Lung (tissue), 12 donors: ENCODE results near the gene PKN2. TPM values are rescaled to one million over a fixed set of nuclear protein-coding genes. Genes with fewer than 3 reads are reported as not detected.

ENCODE experiments used
- ATAC-seq: fragments of 200-7000 bp; cut with Tn5 transposase; one replicate; pipeline ENCODE4 v1.9.1; 2020; ENCODE audit warnings: moderate number of reproducible peaks; ENCODE audit not compliant: insufficient read depth, low FRiP score
- DNase-seq, 3 donors: peaks; one replicate each; pipeline ENCODE4 v3.0.0-alpha.2; 2013 to 2017
- H3K27ac ChIP-seq, 2 donors: one replicate each; pipeline ENCODE4 v1.5.1; 2013; ENCODE audit warnings: mild to moderate bottlenecking in 2 of 2, moderate library complexity in 2 of 2, control low read depth in 1 of 2, inconsistent platforms in 1 of 2, low read depth in 1 of 2, low read length in 1 of 2
- H3K27me3 ChIP-seq, 3 donors: one replicate each; pipeline ENCODE4 v1.5.1; 2013; ENCODE audit warnings: low read length in 2 of 3; ENCODE audit not compliant: control insufficient read depth in 3 of 3, insufficient read depth in 3 of 3
- H3K36me3 ChIP-seq, 4 donors: one replicate each; pipeline ENCODE4 v1.5.1; 2013; ENCODE audit warnings: low read length in 4 of 4, mild to moderate bottlenecking in 1 of 4, moderate library complexity in 1 of 4; ENCODE audit not compliant: control insufficient read depth in 4 of 4, insufficient read depth in 4 of 4
- H3K4me1 ChIP-seq, 5 donors: one replicate each; pipeline ENCODE4 v1.5.1; 2013; ENCODE audit warnings: low read length in 5 of 5, mild to moderate bottlenecking in 2 of 5, moderate library complexity in 1 of 5; ENCODE audit not compliant: control insufficient read depth in 5 of 5, insufficient read depth in 5 of 5
- H3K4me3 ChIP-seq: one replicate; pipeline ENCODE4 v1.5.1; 2013; ENCODE audit warnings: mild to moderate bottlenecking, control low read depth, moderate library complexity
- H3K9ac ChIP-seq, 2 donors: one replicate each; pipeline ENCODE4 v1.5.1; 2013; ENCODE audit warnings: low read length in 2 of 2, control low read depth in 1 of 2; ENCODE audit not compliant: insufficient read depth in 1 of 2
- H3K9me3 ChIP-seq, 4 donors: one replicate each; pipeline ENCODE4 v1.5.1; 2013; ENCODE audit warnings: low read length in 3 of 4, mild to moderate bottlenecking in 1 of 4, moderate library complexity in 1 of 4; ENCODE audit not compliant: control insufficient read depth in 4 of 4, insufficient read depth in 3 of 4
- WGBS, 2 donors: extraction: QIAGEN DNeasy Blood & Tissue Kit; methylation state at CpG; one replicate each; pipeline ENCODE4 v1.1.7; 2013; 5-methylcytosine and 5-hydroxymethylcytosine counted together
- polyA plus RNA-seq, 2 donors: library from polyadenylated mRNA; stranded (reverse); fragments of 200-250 nt; gene quantifications; one replicate each; pipeline ENCODE4 v1.2.1, GENCODE V29; 2013
- total RNA-seq, 2 donors: library from RNA; depleted of rRNA in 1 of 2; stranded (reverse); fragments of >200 nt in 1 of 2; gene quantifications; one replicate each; pipeline ENCODE4 v1.2.1, GENCODE V29; 2014 to 2021
- TF ChIP-seq, protein P1 (sequence below): IDR thresholded peaks from 2 replicates; pipeline ENCODE4 v1.5.1; 2012; ENCODE audit warnings: mild to moderate bottlenecking; ENCODE audit errors: control extremely low read depth, extremely low read depth
- donor health status: control.
- donor health status: control.
- donor health status: Bipolar disorder and iron deficiency.
- donor health status: healthy.
- donor health status: DM: yes; HTN: yes; CAD: no.

Gene PKN2
- total and polyA plus RNA-seq, 4 donors, result 9.5 to 130 (median 24.8) TPM

DNA sequence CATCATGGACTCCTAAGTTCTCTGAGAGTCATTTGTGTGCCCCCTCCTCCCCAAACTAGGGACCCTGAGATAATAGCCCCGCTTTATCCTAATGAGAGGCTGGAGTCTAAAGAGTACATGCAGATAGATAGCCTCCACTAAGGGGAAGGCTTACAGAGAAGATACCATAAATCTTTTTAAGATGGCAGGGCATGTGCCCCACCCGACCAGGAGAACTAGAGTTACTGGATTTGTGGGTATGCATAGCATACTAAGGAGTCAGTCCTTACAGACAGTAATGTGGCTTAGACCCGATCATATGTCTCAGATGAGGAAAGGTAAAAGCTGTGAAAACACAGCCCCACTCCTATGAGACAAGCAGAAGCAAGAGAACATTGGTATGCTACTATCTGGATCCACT, 25.7 kb upstream of the PKN2 start:
- ATAC-seq, result no peak
- Histone ChIP-seq H3K9ac (no peak overlapping the region), H3K27ac (no peak overlapping the region), H3K36me3 (no peaks in the 10 kb centered on the region), H3K27me3 (no peaks in the 10 kb centered on the region), H3K9me3 (no peaks in the 10 kb centered on the region), H3K4me1 (no peaks in the 10 kb centered on the region), H3K4me3 (no peak overlapping the region)
- 88% methylated on average over 3 of the region's 3 CpGs for WGBS, 2 donors
- TF ChIP-seq, protein P1, sequence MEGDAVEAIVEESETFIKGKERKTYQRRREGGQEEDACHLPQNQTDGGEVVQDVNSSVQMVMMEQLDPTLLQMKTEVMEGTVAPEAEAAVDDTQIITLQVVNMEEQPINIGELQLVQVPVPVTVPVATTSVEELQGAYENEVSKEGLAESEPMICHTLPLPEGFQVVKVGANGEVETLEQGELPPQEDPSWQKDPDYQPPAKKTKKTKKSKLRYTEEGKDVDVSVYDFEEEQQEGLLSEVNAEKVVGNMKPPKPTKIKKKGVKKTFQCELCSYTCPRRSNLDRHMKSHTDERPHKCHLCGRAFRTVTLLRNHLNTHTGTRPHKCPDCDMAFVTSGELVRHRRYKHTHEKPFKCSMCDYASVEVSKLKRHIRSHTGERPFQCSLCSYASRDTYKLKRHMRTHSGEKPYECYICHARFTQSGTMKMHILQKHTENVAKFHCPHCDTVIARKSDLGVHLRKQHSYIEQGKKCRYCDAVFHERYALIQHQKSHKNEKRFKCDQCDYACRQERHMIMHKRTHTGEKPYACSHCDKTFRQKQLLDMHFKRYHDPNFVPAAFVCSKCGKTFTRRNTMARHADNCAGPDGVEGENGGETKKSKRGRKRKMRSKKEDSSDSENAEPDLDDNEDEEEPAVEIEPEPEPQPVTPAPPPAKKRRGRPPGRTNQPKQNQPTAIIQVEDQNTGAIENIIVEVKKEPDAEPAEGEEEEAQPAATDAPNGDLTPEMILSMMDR, result no peak
- DNase-seq, result no peak

DNA sequence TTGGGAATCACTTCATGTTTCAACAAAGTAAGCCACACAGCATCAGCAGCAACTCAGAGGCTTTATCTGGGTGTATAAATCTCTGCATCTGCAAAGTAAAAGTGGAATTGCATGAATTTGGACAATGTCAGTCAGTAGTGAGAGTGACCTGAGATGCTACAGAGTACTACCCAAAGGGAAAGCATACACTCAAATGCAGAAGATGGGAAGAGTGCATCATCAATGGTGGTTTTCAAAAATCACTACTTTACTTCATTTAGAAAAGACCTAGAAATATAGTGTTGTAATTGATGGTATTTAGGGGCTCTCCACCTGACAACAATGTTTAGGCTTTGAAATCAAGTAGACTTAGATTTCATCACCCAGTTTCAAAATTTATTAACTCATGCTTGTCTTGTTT, 24.5 kb upstream of the PKN2 start:
- Histone ChIP-seq H3K4me3 (no peak overlapping the region), H3K9ac (no peak overlapping the region), H3K4me1 (no peaks in the 10 kb centered on the region), H3K27ac (no peak overlapping the region), H3K27me3 (no peaks in the 10 kb centered on the region), H3K36me3 (no peaks in the 10 kb centered on the region), H3K9me3 (no peaks in the 10 kb centered on the region)
- TF ChIP-seq, protein P1, result no peak
- ATAC-seq (no peak), DNase-seq (no peak)

DNA sequence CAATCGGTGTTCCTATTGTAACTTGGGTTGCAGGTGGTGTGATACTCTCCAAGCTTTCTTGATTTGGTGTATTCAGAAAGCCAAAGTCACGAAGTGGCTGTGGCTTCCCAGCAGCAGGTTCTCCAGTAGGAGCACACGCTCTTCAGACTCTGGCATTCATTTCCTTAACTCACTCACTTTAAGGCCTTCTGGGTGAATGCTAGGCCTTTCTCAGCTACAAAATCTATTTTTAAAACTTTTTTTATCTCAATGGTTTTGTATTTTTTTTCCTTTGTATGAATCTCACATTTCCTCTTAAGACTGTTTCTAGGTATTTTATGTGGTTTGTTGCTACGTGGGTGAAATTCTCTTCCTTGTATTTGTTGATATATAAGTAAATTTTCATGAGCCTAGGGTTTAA, 22.9 kb upstream of the PKN2 start:
- WGBS, 2 donors, result 61 to 70% methylated on average over 4 of the region's 4 CpGs
- H3K4me3 ChIP-seq, result no peak overlapping the region
- H3K9me3 ChIP-seq, result no peaks in the 10 kb centered on the region
- ATAC-seq, result no peak
- no peaks in the 10 kb centered on the region for H3K36me3 ChIP-seq
- H3K27me3 ChIP-seq, result no peaks in the 10 kb centered on the region
- TF ChIP-seq, protein P1, result no peak
- DNase-seq, result no peak
- no peak overlapping the region for H3K9ac ChIP-seq
- no peaks in the 10 kb centered on the region for H3K4me1 ChIP-seq
- no peak overlapping the region for H3K27ac ChIP-seq

DNA sequence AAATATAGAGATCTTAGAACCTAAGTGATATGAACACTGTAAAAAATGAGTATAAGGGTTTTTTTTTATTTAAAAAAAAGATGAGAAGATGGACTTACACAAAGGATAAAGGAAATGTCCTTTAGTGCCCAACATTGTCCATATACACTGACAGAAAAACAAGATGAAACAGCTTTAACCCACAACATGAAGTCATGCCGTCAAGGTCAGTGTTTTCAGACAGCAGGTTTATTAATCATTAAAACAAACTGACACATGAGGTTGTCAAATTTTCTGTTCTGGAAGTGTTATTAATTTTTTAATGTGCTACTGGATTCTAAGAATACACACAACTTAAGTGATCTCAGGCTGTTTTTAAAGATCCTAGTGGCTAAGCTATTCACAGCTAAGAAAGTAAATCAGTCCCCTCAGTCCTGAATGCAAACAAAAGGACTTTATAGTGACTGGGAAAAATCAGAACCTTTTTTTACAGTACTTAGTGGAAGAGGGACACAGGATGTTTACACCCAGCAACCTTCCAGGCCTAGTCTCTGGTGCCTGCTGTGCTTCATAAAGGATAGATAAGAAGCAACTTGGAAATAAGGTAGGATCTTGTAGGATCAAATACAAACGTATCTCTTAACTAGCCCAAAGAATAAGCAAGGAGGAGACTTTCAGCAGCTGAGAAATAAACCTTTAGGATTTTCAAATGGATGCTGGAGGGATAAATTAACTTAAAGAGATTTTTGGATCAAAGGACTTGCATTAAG, 21.9 kb upstream of the PKN2 start:
- Histone ChIP-seq H3K36me3 (no peaks in the 10 kb centered on the region), H3K27me3 (no peaks in the 10 kb centered on the region), H3K4me1 (no peaks in the 10 kb centered on the region), H3K9ac (no peak overlapping the region), H3K9me3 (no peaks in the 10 kb centered on the region), H3K4me3 (no peak overlapping the region), H3K27ac (no peak overlapping the region)
- ATAC-seq (no peak), DNase-seq (no peak)
- 40 to 46% methylated on average over 2 of the region's 2 CpGs for WGBS, 2 donors
- TF ChIP-seq, protein P1, result no peak
